ENCODE measurements around the gene TTC24. TPM values are rescaled to one million over a fixed set of nuclear protein-coding genes. Genes with fewer than 3 reads are reported as not detected.
A peak's percentile ranks its signal among the peaks of the same experiment; 100 is the strongest.
"Not testable (repeated sequence)": the region's sequence is repeated elsewhere in the genome, so short reads cannot be mapped to it uniquely, and the experiment has no call there.

Gene TTC24
- total RNA-seq (2014; rRNA removed), result not detected in 2 replicates
- polyA plus RNA-seq (2012), result not detected

GRCh38 chr1:156579472-156579871, at the start of gene TTC24:
Gene TTC24, plus strand, starts transcription at chr1:156579723. Its CDS starts 1,642 bp downstream, at chr1:156581365.
- DNase-seq (ENCODE audit: low read depth), result no peak

DNA sequence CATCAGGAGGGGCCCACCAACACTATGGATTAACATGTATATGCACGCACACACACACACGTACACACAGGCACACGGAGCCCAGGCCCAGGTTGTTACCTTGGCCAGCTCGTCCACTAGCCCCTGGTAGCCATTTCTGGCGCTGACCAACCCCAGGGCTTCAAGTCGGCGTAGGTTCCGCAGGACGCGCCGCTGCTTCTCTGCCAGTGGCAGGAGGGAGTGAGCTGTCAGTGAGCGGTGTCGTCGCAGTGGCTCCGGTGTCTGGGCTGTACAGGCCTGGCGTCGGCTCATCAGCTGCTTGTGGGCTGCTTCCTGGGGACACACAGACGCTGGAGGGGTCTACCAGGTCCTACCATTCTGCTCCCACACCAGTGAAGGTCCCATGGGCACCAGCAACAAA, 49.5 kb upstream of the TTC24 start:
- no peak for DNase-seq (ENCODE audit: low read depth)

DNA sequence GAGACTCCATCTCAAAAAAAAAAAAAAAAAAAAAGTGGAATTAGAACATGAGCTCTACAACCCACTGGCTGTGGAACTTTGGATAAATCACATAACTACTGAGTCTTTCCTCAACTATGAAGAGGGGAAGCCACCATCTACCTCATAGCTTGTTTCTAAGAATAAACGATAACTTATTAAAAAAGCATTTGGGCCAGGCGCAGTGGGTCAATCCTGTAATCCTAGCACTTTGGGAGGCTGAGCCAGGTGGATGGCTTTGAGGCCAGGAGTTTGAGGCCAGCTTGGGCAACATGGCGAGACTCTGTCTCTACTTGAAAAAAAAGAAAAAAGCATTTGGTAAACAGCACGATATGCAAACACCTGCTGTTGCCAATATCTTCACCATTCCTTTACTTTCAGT, 47.1 kb upstream of the TTC24 start:
- DNase-seq (ENCODE audit: low read depth), result peak; percentile 23

GRCh38 chr1:156533568-156534220, 45.8 kb upstream of the TTC24 start:
- DNase-seq (ENCODE audit: low read depth), result no peak

DNA sequence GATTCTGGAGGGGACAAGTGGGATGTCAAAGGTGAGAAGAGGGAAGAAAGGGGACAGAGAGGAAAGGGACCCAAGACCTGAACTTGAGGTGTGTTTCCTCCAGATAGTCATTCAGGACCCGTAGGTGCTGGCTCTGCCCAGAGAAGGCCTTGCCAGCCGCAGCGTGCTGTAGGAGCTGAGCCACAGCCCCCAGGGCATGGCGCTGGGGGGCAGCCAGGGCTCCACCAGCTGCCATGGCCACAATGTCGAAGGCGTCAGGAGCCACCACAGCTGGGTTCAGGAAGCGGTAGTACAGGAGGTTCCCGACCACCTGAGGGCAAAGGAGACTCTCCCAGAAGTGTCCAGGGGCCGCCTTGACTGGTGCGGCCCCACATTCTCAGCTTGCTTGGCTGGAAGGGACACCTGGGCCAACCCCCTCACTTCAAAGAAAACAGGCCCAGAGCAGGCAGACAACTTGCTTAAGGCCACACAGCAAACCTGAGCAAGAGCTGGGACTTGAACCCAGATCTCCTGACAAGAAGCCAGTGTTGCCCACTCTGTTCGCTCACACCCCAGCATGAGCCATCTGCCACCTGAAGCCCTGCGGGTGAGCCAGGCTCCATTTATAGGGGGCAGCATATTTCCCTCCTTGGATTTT, 45.0 kb upstream of the TTC24 start:
- no peak for DNase-seq (ENCODE audit: low read depth)

GRCh38 chr1:156537027-156537426, 42.5 kb upstream of the TTC24 start:
- no peak for DNase-seq (ENCODE audit: low read depth)

GRCh38 chr1:156538711-156539440, 40.6 kb upstream of the TTC24 start:
- no peak for DNase-seq (ENCODE audit: low read depth)

DNA sequence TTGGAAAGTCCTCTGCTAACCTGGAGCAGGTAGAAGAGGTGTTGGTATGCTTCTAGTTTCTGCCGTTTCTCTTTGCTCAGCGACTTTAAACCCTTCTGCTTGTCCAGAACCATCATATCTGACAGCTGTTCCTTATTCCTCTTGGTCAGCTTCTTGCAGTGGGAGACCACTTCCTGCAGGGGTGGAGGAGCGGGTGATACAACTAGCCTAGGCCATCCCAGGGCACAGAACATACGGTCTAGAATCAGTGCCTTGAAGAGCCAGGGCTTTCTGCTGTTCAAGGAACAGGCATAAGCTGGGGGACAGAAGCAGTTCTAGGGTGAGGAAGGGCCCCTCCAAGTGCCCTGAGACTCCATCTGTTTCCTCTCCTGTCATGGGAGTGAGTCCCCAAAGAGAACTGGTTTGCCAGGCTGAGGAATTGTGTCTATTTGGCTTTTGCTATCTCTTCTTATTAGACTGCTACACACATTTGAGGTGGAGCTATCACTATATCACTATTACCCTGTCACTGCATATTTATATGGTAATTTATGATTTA, 39.6 kb upstream of the TTC24 start:
- no peak for DNase-seq (ENCODE audit: low read depth)

GRCh38 chr1:156540955-156541354, 38.6 kb upstream of the TTC24 start:
- no peak for DNase-seq (ENCODE audit: low read depth)

GRCh38 chr1:156543066-156543465, 36.5 kb upstream of the TTC24 start:
- no peak for DNase-seq (ENCODE audit: low read depth)

DNA sequence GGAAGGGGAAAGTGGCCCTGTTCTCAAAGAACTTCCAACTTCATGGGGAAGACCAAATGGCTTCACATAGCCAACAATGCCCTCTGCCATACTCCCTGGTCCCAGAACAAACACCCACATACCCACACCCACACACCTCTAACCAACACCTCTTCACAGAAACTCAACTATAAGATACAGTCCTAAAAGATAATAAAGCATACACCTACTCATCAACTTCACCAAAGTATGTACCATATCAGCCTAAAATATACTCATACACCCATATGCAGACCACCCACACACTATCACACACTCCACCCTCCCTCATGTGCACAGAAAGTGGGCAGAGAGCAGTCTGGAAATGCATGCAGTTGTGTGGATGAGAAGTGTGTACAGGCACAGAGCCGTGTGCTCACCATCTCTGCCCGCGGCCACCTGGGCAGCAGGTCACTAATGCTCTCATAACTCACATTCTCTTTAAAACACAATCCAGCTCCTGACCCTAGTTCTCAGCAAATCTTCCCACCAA, 34.9 kb upstream of the TTC24 start:
- no peak for DNase-seq (ENCODE audit: low read depth)

DNA sequence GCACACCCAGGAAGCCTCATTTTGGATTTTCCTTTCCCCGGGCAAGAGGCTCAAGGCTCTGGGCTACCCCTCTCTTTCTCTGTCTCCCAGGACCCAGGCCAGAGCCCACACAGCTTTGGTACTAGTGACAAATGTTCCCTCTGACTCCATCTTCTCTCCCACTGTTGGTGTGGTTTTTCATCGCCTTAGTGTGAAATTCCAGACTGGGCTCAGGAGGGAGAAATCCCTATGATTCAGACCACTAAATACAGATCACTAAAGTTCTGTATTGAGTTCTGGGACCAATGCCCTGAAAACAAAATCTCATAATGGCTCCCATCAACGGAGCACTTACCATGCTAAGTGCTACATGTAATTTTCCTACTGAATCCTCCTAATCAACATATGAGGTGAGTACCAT, 33.3 kb upstream of the TTC24 start:
- DNase-seq (ENCODE audit: low read depth), result no peak

DNA sequence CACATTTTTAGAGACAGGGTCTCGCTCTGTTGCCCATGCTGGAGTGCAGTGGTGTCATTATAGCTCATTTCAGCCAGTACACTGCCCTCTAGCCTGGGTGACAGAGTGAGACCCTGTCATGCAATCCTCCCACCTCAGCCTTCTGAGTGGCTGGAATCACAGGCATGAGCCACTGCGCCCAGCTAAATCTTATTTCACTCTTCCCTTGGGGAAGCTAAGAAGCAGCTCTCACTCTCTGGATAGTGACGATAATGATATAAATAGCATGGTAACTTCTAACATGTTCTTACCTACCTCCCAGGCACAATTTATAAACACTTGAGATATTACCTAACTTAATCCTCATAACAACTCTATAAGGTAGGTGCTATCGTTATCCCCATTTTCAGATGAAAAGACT, 32.1 kb upstream of the TTC24 start:
- no peak for DNase-seq (ENCODE audit: low read depth)

DNA sequence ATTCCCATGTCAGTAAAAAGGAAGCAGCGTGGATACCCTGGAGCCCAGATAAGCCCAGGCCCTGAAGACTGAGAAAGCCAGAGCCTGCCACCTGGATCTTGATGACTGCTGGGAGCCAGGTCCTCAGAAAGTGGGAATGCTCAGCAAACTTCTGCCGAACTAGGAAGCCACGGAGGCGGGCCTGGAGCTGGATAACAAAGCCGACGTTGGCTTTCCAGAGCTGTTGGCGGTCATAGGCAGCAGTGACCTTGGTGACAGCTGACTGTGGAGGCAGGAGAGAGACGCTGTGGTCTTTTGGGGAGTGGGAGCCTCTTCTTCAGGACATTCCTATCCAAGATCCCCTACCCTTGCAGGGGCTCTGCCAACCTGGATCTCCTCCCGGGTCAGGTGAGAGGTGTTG, 31.5 kb upstream of the TTC24 start:
- DNase-seq (ENCODE audit: low read depth), result no peak

DNA sequence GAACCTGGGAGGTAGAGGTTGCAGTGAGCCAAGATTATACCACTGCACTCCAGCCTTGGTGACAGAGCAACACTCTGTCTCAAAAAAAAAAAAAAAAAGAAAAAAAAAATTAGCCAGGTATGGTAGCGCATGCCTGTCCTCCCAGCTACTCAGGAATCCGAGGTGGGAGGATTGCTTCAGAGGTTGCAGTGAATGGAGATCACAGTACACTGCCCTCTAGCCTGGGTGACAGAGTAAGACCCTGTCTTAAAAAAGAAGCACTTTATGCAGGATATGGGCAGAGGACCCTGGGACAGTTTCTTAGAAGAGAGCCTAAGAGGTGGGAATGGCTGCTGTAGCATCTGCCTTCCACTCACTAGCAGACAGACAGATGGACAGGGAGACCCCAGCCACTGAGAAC, 30.1 kb upstream of the TTC24 start:
- DNase-seq (ENCODE audit: low read depth), result no peak

- DNase-seq (ENCODE audit: low read depth), result no peak
These were observed 29.7 kb upstream of the TTC24 start for GRCh38 chr1:156549831-156550230.

DNA sequence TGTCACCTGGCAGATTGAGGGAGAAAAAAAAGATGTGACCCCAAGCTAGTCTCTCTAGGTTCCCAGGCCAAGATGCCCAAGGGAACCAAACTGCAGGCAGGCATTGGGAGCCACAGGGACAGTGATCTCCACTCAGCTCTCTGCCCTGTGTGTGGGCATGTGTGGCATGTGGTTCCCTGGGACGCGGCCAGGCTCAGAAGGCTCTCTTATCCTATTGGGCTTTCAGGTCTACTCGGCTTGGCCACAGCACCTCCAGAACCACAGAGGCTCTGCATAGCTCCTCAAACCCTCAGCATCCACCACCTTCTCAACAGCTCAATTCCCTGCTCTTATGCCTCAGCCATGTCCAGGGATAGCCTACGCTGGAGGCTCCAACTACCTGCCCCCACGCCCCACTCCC, 29.2 kb upstream of the TTC24 start:
- no peak for DNase-seq (ENCODE audit: low read depth)

GRCh38 chr1:156551066-156551643, 28.4 kb upstream of the TTC24 start:
- no peak for DNase-seq (ENCODE audit: low read depth)

DNA sequence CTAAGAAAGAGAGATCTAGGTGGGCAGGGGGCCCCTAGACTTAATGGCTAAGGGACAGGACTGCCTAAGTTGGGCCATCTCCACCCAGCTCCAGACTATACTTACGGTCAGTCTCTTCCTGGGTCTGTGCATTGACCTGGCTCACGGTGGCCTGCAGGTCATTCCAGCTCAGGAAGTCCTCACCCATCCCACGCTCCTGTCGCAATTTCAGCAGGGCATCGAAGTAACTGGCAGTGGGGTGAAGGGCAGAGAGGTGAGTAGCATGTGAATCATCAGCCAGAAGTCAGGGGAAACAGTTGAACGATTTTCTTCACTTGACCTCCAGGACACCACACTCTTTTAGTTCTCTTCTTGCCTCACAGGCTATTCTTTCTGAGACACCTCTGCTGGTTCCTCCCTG, 27.7 kb upstream of the TTC24 start:
- DNase-seq (ENCODE audit: low read depth), result peak; percentile 68

GRCh38 chr1:156552518-156552917, 27.0 kb upstream of the TTC24 start:
- DNase-seq (ENCODE audit: low read depth), result no peak

GRCh38 chr1:156552937-156553336, 26.6 kb upstream of the TTC24 start:
- not testable (repeated sequence) for DNase-seq (ENCODE audit: low read depth)

Measured in LHCN-M2 (cell line).